Activated CD4-positive, alpha-beta T cell treated with anti-CD3 and anti-CD28 coated beads for 36 hours (primary cell): ENCODE measurements around the gene TRAK2. TPM values are rescaled to one million over a fixed set of nuclear protein-coding genes. Genes with fewer than 3 reads are reported as not detected.

Source experiments
- ATAC-seq: fragments of 200-7000 bp; cut with Tn5 transposase; one replicate; pipeline ENCODE4 v1.10.0; 2021; ENCODE audit warnings: mild to moderate bottlenecking, moderate library complexity
- CTCF ChIA-PET: fragments of 350-600 bp; sonication (Branson Sonifier 250); formaldehyde crosslinking; loops from one replicate; lab custom pipeline; 2021; ENCODE audit warnings: antibody characterized with exemption; lab: Charles Lee
- POLR2A ChIA-PET: fragments of 350-600 bp; sonication (Branson Sonifier 250); formaldehyde crosslinking; loops from one replicate; lab custom pipeline; 2021; ENCODE audit warnings: antibody characterized with exemption, inconsistent platforms; lab: Charles Lee
- DNase-seq: peaks from one replicate; pipeline ENCODE4 v3.0.0-alpha.2; 2020
- H3K27ac Mint-ChIP-seq: one replicate; pipeline ENCODE4 v1.8.0; 2021; ENCODE audit warnings: mixed read lengths
- H3K27me3 Mint-ChIP-seq: one replicate; pipeline ENCODE4 v1.8.0; 2021; ENCODE audit warnings: mixed read lengths
- H3K36me3 Mint-ChIP-seq: one replicate; pipeline ENCODE4 v1.8.0; 2021; ENCODE audit warnings: low read depth, mixed read lengths
- H3K4me1 Mint-ChIP-seq: one replicate; pipeline ENCODE4 v1.8.0; 2021; ENCODE audit warnings: mixed read lengths
- H3K4me3 Mint-ChIP-seq: one replicate; pipeline ENCODE4 v1.8.0; 2021; ENCODE audit warnings: mild to moderate bottlenecking, moderate library complexity, mixed read lengths
- H3K9me3 Mint-ChIP-seq: one replicate; pipeline ENCODE4 v1.8.0; 2021; ENCODE audit warnings: low read depth, mixed read lengths
- intact Hi-C, 2 experiments: fragments of 100-400 bp; cut with DNase I in 1 of 2; cut with micrococcal nuclease in 1 of 2; formaldehyde crosslinking; loops; one replicate each; pipeline versions ENCODE4 v1.14.2 to v1.15.1; 2022 to 2024; cut with DNase I, micrococcal nuclease
- total RNA-seq, 2 experiments: library from RNA; stranded (reverse); gene quantifications; one replicate each; pipeline ENCODE4 v1.2.3, GENCODE V29; 2021

TRAK2 gene
- total RNA-seq, 2 experiments from 2014 or later = 22.5 to 25.6 TPM

DNA sequence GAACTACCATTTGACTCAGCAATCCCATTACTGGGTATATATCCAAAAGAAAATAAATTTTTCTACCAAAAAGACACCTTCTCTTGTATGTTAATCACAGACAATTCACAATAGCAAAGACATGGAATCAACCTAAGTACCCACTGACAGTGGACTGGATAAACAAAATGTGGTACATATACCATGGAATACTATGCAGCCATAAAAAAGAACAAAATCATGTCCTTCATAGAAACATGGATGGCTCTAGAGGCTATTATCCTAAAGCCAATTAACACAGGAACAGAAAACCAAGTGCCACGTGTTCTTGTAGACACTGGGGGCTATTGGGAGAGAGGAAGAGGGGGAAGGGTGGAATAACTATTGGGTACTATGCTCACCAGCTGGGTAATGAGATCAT, 121.8 kb downstream of the TRAK2 start:
- peaks cover 14% of the 10 kb centered on the region for H3K9me3 Mint-ChIP-seq
- no peak overlapping the region for H3K4me3 Mint-ChIP-seq
- intact Hi-C loops = no loop called here
- no peak overlapping the region for H3K27ac Mint-ChIP-seq
- DNase-seq (no peak), ATAC-seq (no peak)
- peaks cover 2% of the 10 kb centered on the region for H3K36me3 Mint-ChIP-seq
- no peaks in the 10 kb centered on the region for H3K27me3 Mint-ChIP-seq
- H3K4me1 Mint-ChIP-seq = peaks cover 13% of the 10 kb centered on the region
- POLR2A ChIA-PET = no interaction called here
- CTCF ChIA-PET = interaction anchor here (0.6 kb wide), 1 partner anchor 353 kb away, joined by 3 read pairs; no protein-coding TSS in a partner anchor

DNA sequence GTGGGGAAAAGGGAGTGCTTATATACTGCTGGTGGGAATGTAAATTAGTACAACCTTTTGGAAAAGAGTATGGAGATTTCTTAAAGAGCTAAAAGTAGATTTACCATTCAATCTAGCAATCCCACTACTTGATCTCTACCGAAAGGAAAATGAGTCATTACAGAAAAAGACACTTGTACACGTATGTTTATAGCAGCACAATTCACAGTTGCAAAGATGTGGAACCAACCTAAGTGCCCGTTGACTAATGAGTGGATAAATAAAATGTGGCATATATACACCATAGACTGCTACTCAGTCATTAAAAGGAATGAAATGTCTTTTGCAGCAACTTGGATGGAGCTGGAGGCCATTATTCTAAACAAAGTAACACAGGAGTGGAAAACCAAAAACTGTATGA, 123.6 kb downstream of the TRAK2 start:
- DNase-seq (no peak), ATAC-seq (peak; percentile 44)
- no peak overlapping the region for H3K27ac Mint-ChIP-seq
- H3K9me3 Mint-ChIP-seq = peaks cover 20% of the 10 kb centered on the region
- peaks cover 12% of the 10 kb centered on the region for H3K36me3 Mint-ChIP-seq
- ChIA-PET POLR2A (no interaction called here), CTCF (interaction anchor here (0.6 to 1.3 kb wide), 5 partner anchors 23 to 848 kb away, joined by 3 to 4 read pairs (median 3); no protein-coding TSS in a partner anchor)
- intact Hi-C loops = no loop called here
- peaks cover 13% of the 10 kb centered on the region for H3K4me1 Mint-ChIP-seq
- no peak overlapping the region for H3K4me3 Mint-ChIP-seq
- H3K27me3 Mint-ChIP-seq = no peaks in the 10 kb centered on the region

Other genes starting within 250 kb of the TRAK2 start
- 10 to 100 TPM; 45.1 to 49.1 TPM for gene CASP8, start 190.9 kb downstream of the TRAK2 start, total RNA-seq
- gene FLACC1, start 94.1 kb downstream of the TRAK2 start, total RNA-seq = under 1 TPM; 0.48 to 0.72 TPM
- 10 to 100 TPM; 20.5 to 21.8 TPM for gene STRADB, start 282 bp upstream of the TRAK2 start, total RNA-seq
- 10 to 100 TPM; 11.5 to 12.5 TPM for gene TMEM237, start 192.0 kb upstream of the TRAK2 start, total RNA-seq
- gene MPP4, start 247.2 kb upstream of the TRAK2 start, total RNA-seq = not detected